Thoracic aorta (tissue), 2 donors: ENCODE data around the gene VKORC1L1. TPM values are rescaled to one million over a fixed set of nuclear protein-coding genes. Genes with fewer than 3 reads are reported as not detected.

ENCODE experiments used
- ATAC-seq: fragments of 150-250 bp; one replicate; pipeline ENCODE4 v1.8.0; 2017; ENCODE audit warnings: low read depth; ENCODE audit not compliant: insufficient number of reproducible peaks, low FRiP score
- DNase-seq: peaks from one replicate; pipeline ENCODE4 v3.0.0-alpha.2; 2020; ENCODE audit warnings: low spot score
- H3K27ac ChIP-seq, 2 donors: fragments of 200-600 bp; sonication (generic); 1 replicate in 1 of 2; 2 replicates in 1 of 2; pipeline ENCODE4 v1.5.1; 2016; ENCODE audit warnings: mild to moderate bottlenecking in 2 of 2, moderate library complexity in 2 of 2
- H3K27me3 ChIP-seq: fragments of 200-600 bp; sonication (generic); replicated peaks from 2 replicates; pipeline ENCODE4 v1.6.0; 2016; ENCODE audit warnings: mild to moderate bottlenecking; ENCODE audit not compliant: insufficient read depth
- H3K36me3 ChIP-seq: fragments of 200-600 bp; sonication (generic); one replicate; pipeline ENCODE4 v1.5.1; 2016
- H3K4me1 ChIP-seq, 2 donors: fragments of 200-600 bp; sonication (generic); 1 replicate in 1 of 2; 2 replicates in 1 of 2; pipeline versions ENCODE4 v1.5.1 to v1.6.0; 2016; ENCODE audit warnings: low read depth in 2 of 2, mild to moderate bottlenecking in 1 of 2; ENCODE audit not compliant: control insufficient read depth in 1 of 2
- H3K4me3 ChIP-seq: fragments of 200-600 bp; sonication (generic); 2 replicates; pipeline ENCODE4 v1.5.1; 2016; ENCODE audit warnings: mild to moderate bottlenecking
- H3K9me3 ChIP-seq: fragments of 200-600 bp; sonication (generic); 2 replicates; pipeline ENCODE4 v1.5.1; 2016
- CTCF ChIP-seq: fragments of 200-600 bp; sonication (generic); IDR thresholded peaks from one replicate; pipeline ENCODE4 v1.5.1; 2019; ENCODE audit warnings: antibody characterized with exemption
- total RNA-seq, 2 donors: library from RNA; depleted of rRNA; stranded (reverse); fragments of >200 nt; gene quantifications; one replicate each; pipeline versions ENCODE4 v1.1.0 to v1.2.3, GENCODE V29; 2016

The VKORC1L1 gene
- total RNA-seq, 2 donors from 2014 or later: 15.6 to 20.9 TPM

- H3K4me3 ChIP-seq: no peak overlapping the region
- no peaks in the 10 kb centered on the region for H3K27me3 ChIP-seq
- DNase-seq (no peak), ATAC-seq (no peak)
- no peaks in the 10 kb centered on the region for H3K4me1 ChIP-seq
- peaks cover 79% of the 10 kb centered on the region for H3K36me3 ChIP-seq
- no peak overlapping the region for H3K27ac ChIP-seq
- H3K9me3 ChIP-seq: no peaks in the 10 kb centered on the region
- TF ChIP-seq CTCF: no peak
Measured at GRCh38 chr7:65966146-65966545, 93.3 kb downstream of the VKORC1L1 start.

GRCh38 chr7:65967361-65968155 is 94.7 kb downstream of the VKORC1L1 start:
- peaks cover 80% of the 10 kb centered on the region for H3K36me3 ChIP-seq
- DNase-seq (no peak), ATAC-seq (no peak)
- H3K27me3 ChIP-seq: no peaks in the 10 kb centered on the region
- no peaks in the 10 kb centered on the region for H3K9me3 ChIP-seq
- no peaks in the 10 kb centered on the region for H3K4me1 ChIP-seq
- no peak overlapping the region for H3K4me3 ChIP-seq
- H3K27ac ChIP-seq: no peak overlapping the region
- no peak for TF ChIP-seq CTCF

- no peak for DNase-seq
- H3K36me3 ChIP-seq: peaks cover 83% of the 10 kb centered on the region
- H3K4me1 ChIP-seq: no peaks in the 10 kb centered on the region
Measured at GRCh38 chr7:65968256-65969185, 95.6 kb downstream of the VKORC1L1 start.

GRCh38 chr7:65971021-65971420 is 98.1 kb downstream of the VKORC1L1 start:
- Histone ChIP-seq H3K27ac (no peak overlapping the region), H3K36me3 (peaks cover 81% of the 10 kb centered on the region), H3K27me3 (no peaks in the 10 kb centered on the region), H3K9me3 (no peaks in the 10 kb centered on the region), H3K4me3 (no peak overlapping the region), H3K4me1 (no peaks in the 10 kb centered on the region)
- ATAC-seq (no peak), DNase-seq (no peak)
- TF ChIP-seq CTCF: no peak

More at GRCh38 chr7:65968256-65969185, 95.6 kb downstream of the VKORC1L1 start:
- H3K4me3 ChIP-seq: no peak overlapping the region
- TF ChIP-seq CTCF: no peak
- no peak overlapping the region for H3K27ac ChIP-seq
- H3K27me3 ChIP-seq: no peaks in the 10 kb centered on the region
- no peak for ATAC-seq
- no peaks in the 10 kb centered on the region for H3K9me3 ChIP-seq

GRCh38 chr7:65972976-65973375 is 100.1 kb downstream of the VKORC1L1 start:
- Histone ChIP-seq H3K36me3 (peaks cover 64% of the 10 kb centered on the region), H3K4me3 (no peak overlapping the region), H3K4me1 (no peaks in the 10 kb centered on the region), H3K27ac (no peak overlapping the region), H3K9me3 (no peaks in the 10 kb centered on the region), H3K27me3 (no peaks in the 10 kb centered on the region)
- no peak for ATAC-seq
- TF ChIP-seq CTCF: no peak
- DNase-seq: no peak
